HepG2 (cell line): ENCODE data around the gene TMEM53. TPM values are rescaled to one million over a fixed set of nuclear protein-coding genes. Genes with fewer than 3 reads are reported as not detected.

Experiments
- ATAC-seq: fragments of 200-7000 bp; cut with Tn5 transposase; 3 replicates; pipeline ENCODE4 v1.9.1; 2020; ENCODE audit warnings: mild to moderate bottlenecking, moderate library complexity
- BruUV-seq: library from RNA; stranded (reverse); fragments of 400-500 nt; replicated peaks from 2 replicates; lab custom pipeline; 2021; lab: Mats Ljungman, UMichigan
- CTCF ChIA-PET: fragments of 300-600 bp; formaldehyde crosslinking; extraction: SDS; loops from one replicate; lab custom pipeline; 2021; ENCODE audit warnings: low total read pairs, inconsistent platforms, low intra/inter-chr PET ratio; lab: Yijun Ruan, JAX
- POLR2A ChIA-PET: fragments of 350-600 bp; sonication (Branson Sonifier 250); formaldehyde crosslinking; loops from one replicate; lab custom pipeline; 2020; ENCODE audit warnings: antibody characterized with exemption, inconsistent platforms; lab: Yijun Ruan, JAX
- DNase-seq: peaks from one replicate; pipeline ENCODE4 v3.0.0-alpha.2; 2015; ENCODE audit warnings: low spot score
- FAIRE-seq: peaks from 3 replicates; lab custom pipeline; 2011; peaks lifted over from hg19 to GRCh38; lab: Jason Lieb, UNC
- H2AFZ ChIP-seq: one replicate; pipeline ENCODE4 v1.6.1; 2011; ENCODE audit warnings: low read length, inconsistent platforms
- H3K27ac ChIP-seq: fragments of 300-600 bp; 3 replicates; pipeline ENCODE4 v1.8.0; 2011; ENCODE audit warnings: mixed run types, mild to moderate bottlenecking, mixed read lengths, low read length, inconsistent platforms; ENCODE audit not compliant: insufficient read depth; ENCODE audit errors: extremely low read length
- H3K27me3 ChIP-seq, 2 experiments: fragments of 200-600 bp in 1 of 2; 2 replicates in 1 of 2; 3 replicates in 1 of 2; pipeline versions ENCODE4 v1.6.0 to v1.8.0; 2011; ENCODE audit warnings: low read length in 2 of 2, mild to moderate bottlenecking in 2 of 2, moderate library complexity in 2 of 2, inconsistent platforms in 1 of 2; ENCODE audit not compliant: insufficient read depth in 2 of 2, control insufficient read depth in 1 of 2
- H3K36me3 ChIP-seq, 2 experiments: fragments of 200-600 bp in 1 of 2; replicated peaks in 1 of 2; 2 replicates in 1 of 2; 3 replicates in 1 of 2; pipeline versions ENCODE4 v1.5.1 to v1.8.0; 2011; ENCODE audit warnings: low read length in 2 of 2, inconsistent platforms in 1 of 2; ENCODE audit not compliant: insufficient read depth in 2 of 2, control insufficient read depth in 1 of 2
- H3K4me1 ChIP-seq: 2 replicates; pipeline ENCODE4 v1.5.1; 2012; ENCODE audit warnings: low read length, inconsistent platforms; ENCODE audit not compliant: insufficient read depth
- H3K4me2 ChIP-seq: 2 replicates; pipeline ENCODE4 v1.6.0; 2011; ENCODE audit warnings: low read depth, low read length, inconsistent platforms
- H3K4me3 ChIP-seq, 3 experiments: fragments of 200-600 bp in 1 of 3; sonication (generic), shearing (Covaris generic) in 1 of 3; replicated peaks in 1 of 3; 2 replicates each; pipeline ENCODE4 v1.5.1; 2011 to 2016; ENCODE audit warnings: low read length in 3 of 3, inconsistent platforms in 2 of 3, low read depth in 2 of 3, mild to moderate bottlenecking in 2 of 3, control low read depth in 1 of 3, mixed read lengths in 1 of 3; ENCODE audit not compliant: insufficient read depth in 1 of 3
- H3K79me2 ChIP-seq: one replicate; pipeline ENCODE4 v1.6.1; 2011; ENCODE audit warnings: low read length, inconsistent platforms; ENCODE audit not compliant: insufficient read depth
- H3K9ac ChIP-seq: 2 replicates; pipeline ENCODE4 v1.6.0; 2011; ENCODE audit warnings: mild to moderate bottlenecking, low read depth, low read length, inconsistent platforms; ENCODE audit not compliant: insufficient read depth
- H3K9me3 ChIP-seq: 2 replicates; pipeline ENCODE4 v1.5.1; 2012; ENCODE audit warnings: mild to moderate bottlenecking, low read length
- H4K20me1 ChIP-seq: 2 replicates; pipeline ENCODE4 v1.6.0; 2011; ENCODE audit warnings: inconsistent platforms, mild to moderate bottlenecking, low read length, moderate library complexity; ENCODE audit not compliant: insufficient read depth
- AKAP8 ChIP-seq: sonication (generic); formaldehyde crosslinking; IDR thresholded peaks from 2 replicates; pipeline ENCODE4 v1.5.1; 2020; ENCODE audit warnings: mild to moderate bottlenecking, missing genetic modification reagents
- NR3C1 ChIP-seq: sonication (generic); formaldehyde crosslinking; IDR thresholded peaks from 2 replicates; pipeline ENCODE4 v1.4.0; 2020; ENCODE audit warnings: missing genetic modification reagents
- POLR2AphosphoS2 ChIP-seq: IDR thresholded peaks from 2 replicates; pipeline ENCODE4 v1.6.1; 2011; ENCODE audit warnings: low read depth, low read length, improper control_type of control experiment
- SOX5 ChIP-seq: IDR thresholded peaks from 2 replicates; pipeline ENCODE4 v1.6.1; 2016; ENCODE audit warnings: borderline replicate concordance
- SP2 ChIP-seq: sonication (generic); formaldehyde crosslinking; IDR thresholded peaks from 2 replicates; pipeline ENCODE4 v1.5.1; 2020; ENCODE audit warnings: mild to moderate bottlenecking, missing genetic modification reagents
- ZNF563 ChIP-seq: sonication (generic); formaldehyde crosslinking; IDR thresholded peaks from 2 replicates; pipeline ENCODE4 v1.8.0; 2022; ENCODE audit warnings: mild to moderate bottlenecking, moderate library complexity, missing genetic modification reagents
- WGBS: methylation state at CpG from one replicate; pipeline ENCODE4 v1.1.6; 2017; ENCODE audit warnings: low lambda C conversion rate; 5-methylcytosine and 5-hydroxymethylcytosine counted together
- in situ Hi-C: cut with HindIII; loops from 2 replicates; pipeline ENCODE4 v1.10.0; 2017; ENCODE audit warnings: low pct_unique_long_range_greater_than_20kb; ENCODE audit not compliant: extremely low pct_ligation_motif_present
- intact Hi-C: fragments of 100-400 bp; cut with micrococcal nuclease; formaldehyde crosslinking; loops from one replicate; pipeline ENCODE4 v1.10.0; 2022; ENCODE audit not compliant: unreplicated experiment
- polyA plus RNA-seq, 8 experiments: library from polyadenylated mRNA; depleted of rRNA in 3 of 8; stranded (reverse) in 7 of 8; unstranded in 1 of 8; fragments of >200 nt; fragmentation: Illumina TruSeq in 4 of 8; extraction: Trizol in 4 of 8; gene quantifications; 2 replicates each; pipeline versions ENCODE4 v1.2.1 to v1.2.3, GENCODE V29; 2011 to 2016; ENCODE audit warnings: low read depth in 4 of 8, missing spikeins in 1 of 8, mixed read lengths in 1 of 8; ENCODE audit not compliant: insufficient read depth in 1 of 8
- total RNA-seq, 5 experiments: library from RNA; depleted of rRNA; stranded (reverse); fragments of >200 nt; fragmentation: Illumina TruSeq; extraction: Trizol; gene quantifications; 2 replicates each; pipeline ENCODE4 v1.2.3, GENCODE V29; 2016; ENCODE audit warnings: low read depth in 1 of 5
- TF ChIP-seq, protein P1 (sequence below): sonication (generic); formaldehyde crosslinking; IDR thresholded peaks from 2 replicates; pipeline ENCODE4 v1.5.0; 2020; ENCODE audit warnings: missing genetic modification reagents

TMEM53 gene
- total and polyA plus RNA-seq, 2 of the 13 experiments (the other 11 are each of a cell fraction or from before 2014, with no cell fraction given), result 12.6 to 20.2 TPM

DNA sequence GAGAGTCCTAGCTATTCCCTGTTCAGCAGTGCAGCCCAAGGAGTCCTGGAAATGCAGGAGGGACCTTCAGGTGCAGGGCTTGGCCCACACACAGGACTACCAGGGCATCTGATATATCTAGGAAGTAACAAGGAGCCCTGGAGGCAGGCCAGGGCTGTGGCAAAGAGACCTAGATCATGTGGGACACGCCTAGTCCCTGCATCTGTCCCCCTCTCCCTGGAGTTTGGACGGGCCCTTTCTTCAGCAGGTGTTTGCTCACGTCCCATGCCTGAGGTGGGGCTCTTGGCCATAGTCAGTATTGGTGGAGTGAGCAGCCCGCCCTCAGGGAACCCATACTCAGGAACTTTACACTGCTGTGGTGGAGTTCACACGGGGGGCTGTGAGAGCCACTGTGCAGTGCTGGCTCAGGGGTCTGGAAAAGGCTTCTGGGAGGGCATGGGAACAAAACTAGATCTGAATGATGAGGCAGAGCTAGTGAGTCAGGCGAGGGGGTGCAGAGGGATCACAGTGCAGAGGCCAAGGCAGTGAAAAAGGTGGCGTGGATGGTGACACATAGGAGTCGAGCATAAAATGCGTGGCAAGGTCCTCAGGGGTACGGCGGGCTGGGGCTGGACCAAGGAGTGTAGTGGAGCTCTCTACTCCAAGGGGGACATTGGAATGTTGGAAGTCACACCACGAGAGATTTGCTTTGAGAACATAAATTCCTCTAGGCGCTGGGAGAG is 25.6 kb downstream of the TMEM53 start (continued):
- TF ChIP-seq ZNF563 (CRISPR knock-in tag), result no peak
- TF ChIP-seq, protein P1, sequence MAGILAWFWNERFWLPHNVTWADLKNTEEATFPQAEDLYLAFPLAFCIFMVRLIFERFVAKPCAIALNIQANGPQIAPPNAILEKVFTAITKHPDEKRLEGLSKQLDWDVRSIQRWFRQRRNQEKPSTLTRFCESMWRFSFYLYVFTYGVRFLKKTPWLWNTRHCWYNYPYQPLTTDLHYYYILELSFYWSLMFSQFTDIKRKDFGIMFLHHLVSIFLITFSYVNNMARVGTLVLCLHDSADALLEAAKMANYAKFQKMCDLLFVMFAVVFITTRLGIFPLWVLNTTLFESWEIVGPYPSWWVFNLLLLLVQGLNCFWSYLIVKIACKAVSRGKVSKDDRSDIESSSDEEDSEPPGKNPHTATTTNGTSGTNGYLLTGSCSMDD (CRISPR knock-in tag), result no peak

DNA sequence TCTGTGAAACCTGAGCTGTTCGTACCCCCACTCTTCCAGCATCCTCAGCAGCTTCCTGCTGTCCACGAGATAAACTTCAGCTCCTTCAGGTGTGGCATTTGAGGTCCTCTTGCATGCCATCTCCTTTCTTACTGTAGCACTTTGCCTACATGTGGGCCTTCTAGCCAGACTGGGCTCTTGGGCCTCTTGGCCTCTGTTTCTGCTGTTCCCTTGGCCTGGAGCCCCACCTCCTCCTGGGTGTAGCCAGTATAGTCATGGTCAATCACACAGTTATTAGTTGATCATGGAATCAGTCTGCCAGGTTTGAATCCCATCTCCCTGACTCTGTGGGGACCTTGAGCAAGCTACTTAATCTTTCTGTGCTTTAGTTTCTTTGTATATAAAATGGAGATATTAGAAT is 26.4 kb downstream of the TMEM53 start:
- Histone ChIP-seq H3K4me2 (no peak overlapping the region), H3K27me3 (no peaks in the 10 kb centered on the region), H3K79me2 (no peaks in the 10 kb centered on the region), H3K4me3 (no peak overlapping the region)
- 97% methylated on average over 2 of the region's 2 CpGs for WGBS
- POLR2A ChIA-PET, result interaction anchor here (1.8 to 4.2 kb wide), 2 partner anchors 11 to 16 kb away, joined by 5 to 25 read pairs; no protein-coding TSS in a partner anchor
- TF ChIP-seq NR3C1 (CRISPR knock-in tag) (no peak), SOX5 (CRISPR knock-in tag) (no peak), AKAP8 (CRISPR knock-in tag) (no peak), POLR2AphosphoS2 (no peak), SP2 (no peak)
- TF ChIP-seq, all 625 proteins: peak for 0
- no TSS peak for BruUV-seq
- FAIRE-seq, result no peak
- no peak for ATAC-seq
- DNase-seq, result no peak
- intact Hi-C loops, result no loop called here
- Histone ChIP-seq H4K20me1 (no peaks in the 10 kb centered on the region), H3K9me3 (no peaks in the 10 kb centered on the region), H3K4me1 (no peaks in the 10 kb centered on the region), H3K27ac (no peak overlapping the region), H3K9ac (no peak overlapping the region), H2AFZ (no peak overlapping the region), H3K36me3 (peaks cover 49 to 80% of the 10 kb centered on the region in 2 experiments)
- in situ Hi-C loops, result no loop called here
- CTCF ChIA-PET, result no interaction called here
